Gastrocnemius medialis (tissue), 4 donors: ENCODE results near the gene ITCH.

Experiments
- POLR2A ChIP-seq, 2 donors: fragments of 450-650 bp; IDR thresholded peaks; one replicate each; pipeline ENCODE4 v1.6.1; 2017; ENCODE audit warnings: antibody characterized with exemption in 2 of 2, mild to moderate bottlenecking in 2 of 2, moderate library complexity in 2 of 2
- TF ChIP-seq, protein P1 (sequence below), 5 experiments: fragments of 450-650 bp in 3 of 5; fragments of 200-600 bp in 2 of 5; sonication (generic) in 2 of 5; IDR thresholded peaks in 4 of 5; conservative IDR thresholded peaks in 1 of 5; 1 replicate in 4 of 5; 2 replicates in 1 of 5; pipeline ENCODE4 v1.5.1; 2016 to 2019; ENCODE audit warnings: antibody characterized with exemption in 5 of 5, mild to moderate bottlenecking in 3 of 5, moderate library complexity in 3 of 5

DNA sequence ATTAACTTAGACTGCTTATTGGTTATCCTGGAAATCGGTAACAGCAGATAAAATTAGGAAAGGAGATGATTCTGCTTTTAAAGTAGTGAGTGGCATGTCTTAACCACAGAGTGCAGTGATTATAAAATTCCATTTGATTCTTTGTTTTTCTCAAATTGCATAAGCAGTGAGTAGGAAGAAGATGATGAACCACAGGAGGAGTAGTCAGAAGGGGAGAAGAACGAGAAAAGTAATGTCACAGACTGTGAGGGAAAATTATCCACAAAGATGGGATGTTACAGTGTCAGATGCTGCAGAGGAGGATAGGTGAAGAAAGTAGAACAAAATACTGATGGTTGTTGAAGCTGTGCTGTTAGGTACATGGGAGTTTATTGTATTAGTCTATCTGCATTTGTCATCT lies 63.0 kb downstream of the ITCH start:
- TF ChIP-seq POLR2A (IDR thresholded peaks at IDR 0.05): no peak
- TF ChIP-seq, protein P1, sequence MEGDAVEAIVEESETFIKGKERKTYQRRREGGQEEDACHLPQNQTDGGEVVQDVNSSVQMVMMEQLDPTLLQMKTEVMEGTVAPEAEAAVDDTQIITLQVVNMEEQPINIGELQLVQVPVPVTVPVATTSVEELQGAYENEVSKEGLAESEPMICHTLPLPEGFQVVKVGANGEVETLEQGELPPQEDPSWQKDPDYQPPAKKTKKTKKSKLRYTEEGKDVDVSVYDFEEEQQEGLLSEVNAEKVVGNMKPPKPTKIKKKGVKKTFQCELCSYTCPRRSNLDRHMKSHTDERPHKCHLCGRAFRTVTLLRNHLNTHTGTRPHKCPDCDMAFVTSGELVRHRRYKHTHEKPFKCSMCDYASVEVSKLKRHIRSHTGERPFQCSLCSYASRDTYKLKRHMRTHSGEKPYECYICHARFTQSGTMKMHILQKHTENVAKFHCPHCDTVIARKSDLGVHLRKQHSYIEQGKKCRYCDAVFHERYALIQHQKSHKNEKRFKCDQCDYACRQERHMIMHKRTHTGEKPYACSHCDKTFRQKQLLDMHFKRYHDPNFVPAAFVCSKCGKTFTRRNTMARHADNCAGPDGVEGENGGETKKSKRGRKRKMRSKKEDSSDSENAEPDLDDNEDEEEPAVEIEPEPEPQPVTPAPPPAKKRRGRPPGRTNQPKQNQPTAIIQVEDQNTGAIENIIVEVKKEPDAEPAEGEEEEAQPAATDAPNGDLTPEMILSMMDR (IDR thresholded peaks at IDR 0.05 in 4 of 5, conservative IDR thresholded peaks at IDR 0.05 in 1 of 5): no peak
